Naive B cell (primary cell): ENCODE data around the gene CDC26. TPM values are rescaled to one million over a fixed set of nuclear protein-coding genes. Genes with fewer than 3 reads are reported as not detected.
"Not testable (repeated sequence)": the region's sequence is repeated elsewhere in the genome, so short reads cannot be mapped to it uniquely, and the experiment has no call there.

Experiments used
- ATAC-seq, 2 donors: fragments of 150-1000 bp; cut with Tn5 transposase; 2 replicates each; pipeline ENCODE4 v1.10.0; 2021; ENCODE audit warnings: low read depth in 2 of 2, mild to moderate bottlenecking in 2 of 2, moderate library complexity in 2 of 2
- DNase-seq: peaks from one replicate; pipeline ENCODE4 v3.0.0; 2022
- H3K27ac Mint-ChIP-seq, 6 donors: one replicate each; pipeline ENCODE4 v1.8.0; 2020 to 2022; ENCODE audit warnings: mild to moderate bottlenecking in 6 of 6, mixed read lengths in 6 of 6, moderate library complexity in 5 of 6, inconsistent platforms in 2 of 6
- H3K27me3 Mint-ChIP-seq, 3 donors: one replicate each; pipeline ENCODE4 v1.8.0; 2021 to 2022; ENCODE audit warnings: mixed read lengths in 3 of 3, mild to moderate bottlenecking in 1 of 3
- H3K36me3 Mint-ChIP-seq, 2 donors: one replicate each; pipeline ENCODE4 v1.8.0; 2020 to 2022; ENCODE audit warnings: mixed read lengths in 2 of 2, inconsistent platforms in 1 of 2, mild to moderate bottlenecking in 1 of 2
- H3K4me1 Mint-ChIP-seq, 3 donors: one replicate each; pipeline ENCODE4 v1.8.0; 2020 to 2022; ENCODE audit warnings: mixed read lengths in 3 of 3, inconsistent platforms in 1 of 3, mild to moderate bottlenecking in 1 of 3, moderate library complexity in 1 of 3
- H3K4me3 Mint-ChIP-seq, 8 donors: one replicate each; pipeline ENCODE4 v1.8.0; 2020 to 2022; ENCODE audit warnings: mild to moderate bottlenecking in 8 of 8, mixed read lengths in 8 of 8, moderate library complexity in 8 of 8, inconsistent platforms in 2 of 8
- H3K9me3 Mint-ChIP-seq, 7 donors: one replicate each; pipeline ENCODE4 v1.8.0; 2020 to 2022; ENCODE audit warnings: mixed read lengths in 7 of 7, mild to moderate bottlenecking in 5 of 7, inconsistent platforms in 2 of 7, moderate library complexity in 1 of 7
- polyA plus RNA-seq, 6 donors: library from polyadenylated mRNA; unstranded; fragments of 300-500 nt; fragmentation: Illumina TruSeq; gene quantifications; one replicate each; pipeline ENCODE4 v1.2.3, GENCODE V29; 2021; ENCODE audit warnings: low read depth in 6 of 6

The CDC26 gene
- polyA plus RNA-seq, 6 donors from 2014 or later = 99.0 to 184 (median 138) TPM

GRCh38 chr9:113246928-113247327, 28.4 kb downstream of the CDC26 start:
- Mint-ChIP-seq H3K27ac (no peak overlapping the region), H3K4me3 (no peak overlapping the region), H3K4me1 (peaks cover 4 to 15% (median 11%) of the 10 kb centered on the region in 3 donors), H3K36me3 (no peaks in the 10 kb centered on the region), H3K9me3 (peaks cover 0 to 4% (median 0%) of the 10 kb centered on the region in 7 donors), H3K27me3 (no peaks in the 10 kb centered on the region)
- DNase-seq = no peak
- no peak for ATAC-seq

GRCh38 chr9:113245894-113246293, 29.5 kb downstream of the CDC26 start:
- no peak for ATAC-seq
- Mint-ChIP-seq H3K4me1 (peaks cover 4 to 15% (median 11%) of the 10 kb centered on the region in 3 donors), H3K4me3 (no peak overlapping the region), H3K9me3 (peaks cover 0 to 4% (median 0%) of the 10 kb centered on the region in 7 donors), H3K27ac (peak overlapping the region in 1 of 6 donors; percentile 69), H3K27me3 (no peaks in the 10 kb centered on the region), H3K36me3 (no peaks in the 10 kb centered on the region)
- DNase-seq = no peak

- Mint-ChIP-seq H3K4me1 (peaks cover 4 to 15% (median 11%) of the 10 kb centered on the region in 3 donors), H3K9me3 (no peaks in the 10 kb centered on the region), H3K4me3 (no peak overlapping the region), H3K27ac (no peak overlapping the region), H3K36me3 (no peaks in the 10 kb centered on the region), H3K27me3 (no peaks in the 10 kb centered on the region)
- DNase-seq (no peak), ATAC-seq (no peak)
Measured at GRCh38 chr9:113244556-113244955, 30.8 kb downstream of the CDC26 start.

- Mint-ChIP-seq H3K4me1 (peaks cover 4 to 11% (median 10%) of the 10 kb centered on the region in 3 donors), H3K4me3 (no peak overlapping the region), H3K27ac (no peak overlapping the region), H3K36me3 (no peaks in the 10 kb centered on the region), H3K9me3 (no peaks in the 10 kb centered on the region), H3K27me3 (no peaks in the 10 kb centered on the region)
- no peak for ATAC-seq
- DNase-seq = no peak
Measured at GRCh38 chr9:113241161-113241560, 34.2 kb downstream of the CDC26 start.

DNA sequence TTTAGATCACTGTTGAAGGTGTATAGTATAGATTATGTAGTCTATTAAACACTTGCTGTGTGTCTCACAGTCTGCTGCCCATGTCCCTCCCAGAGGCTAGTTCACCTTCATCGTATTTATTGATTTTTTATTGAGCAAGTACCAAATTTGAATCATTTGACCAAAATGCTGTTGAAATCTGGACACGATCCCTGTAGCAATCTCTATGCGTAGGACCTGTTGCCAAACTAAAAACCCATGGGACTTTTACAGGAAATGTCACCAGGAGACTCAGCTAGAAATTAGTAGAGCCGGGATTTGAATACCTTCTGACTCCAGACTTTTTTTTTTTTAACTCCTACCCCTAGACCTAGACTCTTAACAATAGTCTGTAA, 36.5 kb downstream of the CDC26 start:
- no peaks in the 10 kb centered on the region for H3K36me3 Mint-ChIP-seq
- DNase-seq (no peak), ATAC-seq (no peak)
- H3K27me3 Mint-ChIP-seq = no peaks in the 10 kb centered on the region
- H3K4me1 Mint-ChIP-seq = peaks cover 6 to 14% (median 6%) of the 10 kb centered on the region in 3 donors
- H3K9me3 Mint-ChIP-seq = no peaks in the 10 kb centered on the region
- no peak overlapping the region for H3K4me3 Mint-ChIP-seq
- no peak overlapping the region for H3K27ac Mint-ChIP-seq

GRCh38 chr9:113238202-113238858, 37.0 kb downstream of the CDC26 start:
- no peak for ATAC-seq
- Mint-ChIP-seq H3K4me1 (peaks cover 7 to 19% (median 8%) of the 10 kb centered on the region in 3 donors), H3K27ac (no peak overlapping the region), H3K36me3 (no peaks in the 10 kb centered on the region), H3K9me3 (no peaks in the 10 kb centered on the region), H3K4me3 (no peak overlapping the region), H3K27me3 (no peaks in the 10 kb centered on the region)
- no peak for DNase-seq

DNA sequence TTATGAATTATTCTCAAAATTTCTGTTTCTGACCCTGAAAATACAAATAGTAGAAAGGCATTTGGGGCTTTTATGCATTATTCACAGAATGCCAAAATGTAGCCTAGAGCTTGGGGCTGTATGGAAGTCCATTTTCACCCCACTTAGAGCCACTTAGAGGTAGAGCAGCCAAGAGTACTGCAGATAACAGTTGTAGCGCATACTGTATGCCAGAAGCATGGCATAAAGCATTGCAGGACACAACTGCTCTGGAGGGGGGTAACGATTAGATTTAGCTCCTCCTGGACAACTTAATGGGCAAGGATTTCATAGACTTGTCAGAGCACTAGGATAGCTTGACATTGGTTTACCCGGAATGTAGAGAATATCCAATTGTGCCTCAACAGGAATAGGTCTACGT, 38.3 kb downstream of the CDC26 start:
- Mint-ChIP-seq H3K4me1 (peaks cover 11 to 22% (median 12%) of the 10 kb centered on the region in 3 donors), H3K9me3 (no peaks in the 10 kb centered on the region), H3K4me3 (no peak overlapping the region), H3K27me3 (no peaks in the 10 kb centered on the region), H3K36me3 (no peaks in the 10 kb centered on the region), H3K27ac (no peak overlapping the region)
- ATAC-seq = no peak
- no peak for DNase-seq

DNA sequence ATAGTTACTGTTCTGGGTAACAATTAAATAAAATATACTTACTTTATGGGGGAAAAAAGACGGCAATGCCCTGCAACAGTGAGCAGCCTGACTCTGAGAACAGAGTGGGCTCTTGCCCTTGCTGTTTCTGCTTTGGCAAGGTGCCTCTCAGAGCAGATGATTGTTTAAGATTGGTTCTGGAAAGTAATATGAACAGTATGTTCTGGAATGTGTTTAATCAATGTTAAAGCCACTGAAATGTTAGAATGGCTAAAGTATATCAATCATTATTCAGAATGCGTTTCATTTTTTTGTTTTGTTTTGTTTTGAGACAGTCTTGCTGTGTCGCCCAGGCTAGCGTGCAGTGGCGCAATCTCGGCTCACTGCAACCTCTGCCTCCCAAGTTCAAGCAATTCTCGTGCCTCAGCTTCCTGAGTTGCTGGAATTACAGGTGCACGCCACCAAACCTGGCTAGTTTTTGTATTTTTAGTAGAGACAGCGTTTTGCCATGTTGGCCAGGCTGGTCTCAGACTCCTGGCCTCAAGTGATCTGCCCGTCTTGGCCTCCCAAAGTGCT, 39.6 kb downstream of the CDC26 start:
- H3K36me3 Mint-ChIP-seq = not testable (repeated sequence)
- Mint-ChIP-seq H3K27ac (peak overlapping the region in 2 of 6 donors; percentile 6 to 72), H3K4me1 (peaks cover 11 to 25% (median 12%) of the 10 kb centered on the region in 3 donors)

GRCh38 chr9:113231701-113232100, 43.7 kb downstream of the CDC26 start:
- Mint-ChIP-seq H3K4me3 (peak overlapping the region in 1 of 8 donors; percentile 73), H3K27me3 (no peaks in the 10 kb centered on the region), H3K36me3 (no peaks in the 10 kb centered on the region), H3K4me1 (peaks cover 11 to 25% (median 12%) of the 10 kb centered on the region in 3 donors), H3K27ac (no peak overlapping the region), H3K9me3 (no peaks in the 10 kb centered on the region)
- ATAC-seq (no peak), DNase-seq (no peak)

More for the DNA sequence above, 39.6 kb downstream of the CDC26 start:
- H3K27me3 Mint-ChIP-seq, ATAC-seq, H3K9me3 Mint-ChIP-seq, H3K4me3 Mint-ChIP-seq, DNase-seq: not testable (repeated sequence)

DNA sequence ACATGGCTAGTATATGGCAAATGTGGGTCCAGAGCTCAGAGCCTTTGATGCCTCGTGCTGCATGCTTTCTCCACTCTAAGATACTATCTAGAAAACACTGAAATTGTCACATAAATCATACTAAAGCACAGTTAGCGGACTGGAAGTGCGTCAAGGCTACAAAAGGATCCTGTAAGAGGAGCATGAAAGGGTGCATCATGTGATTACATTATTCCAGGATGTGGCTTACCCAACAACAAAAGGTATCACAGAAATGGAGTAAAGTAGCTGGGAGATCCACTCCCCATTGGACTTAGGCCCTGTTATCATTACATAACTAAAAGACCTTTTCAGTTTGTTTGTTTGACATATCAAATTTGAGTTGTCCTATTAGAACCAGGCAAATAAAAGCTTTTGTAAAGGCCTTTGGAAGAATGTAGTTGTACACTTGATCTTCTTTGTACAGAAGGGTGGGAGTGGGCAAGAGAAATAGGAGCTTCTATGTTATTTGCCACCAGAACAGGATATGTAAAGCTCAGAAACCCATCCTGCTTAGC, 47.2 kb downstream of the CDC26 start:
- Mint-ChIP-seq H3K9me3 (no peaks in the 10 kb centered on the region), H3K36me3 (no peaks in the 10 kb centered on the region), H3K27me3 (no peaks in the 10 kb centered on the region), H3K4me3 (no peak overlapping the region), H3K27ac (no peak overlapping the region), H3K4me1 (peaks cover 6 to 14% (median 9%) of the 10 kb centered on the region in 3 donors)
- ATAC-seq (no peak), DNase-seq (no peak)

DNA sequence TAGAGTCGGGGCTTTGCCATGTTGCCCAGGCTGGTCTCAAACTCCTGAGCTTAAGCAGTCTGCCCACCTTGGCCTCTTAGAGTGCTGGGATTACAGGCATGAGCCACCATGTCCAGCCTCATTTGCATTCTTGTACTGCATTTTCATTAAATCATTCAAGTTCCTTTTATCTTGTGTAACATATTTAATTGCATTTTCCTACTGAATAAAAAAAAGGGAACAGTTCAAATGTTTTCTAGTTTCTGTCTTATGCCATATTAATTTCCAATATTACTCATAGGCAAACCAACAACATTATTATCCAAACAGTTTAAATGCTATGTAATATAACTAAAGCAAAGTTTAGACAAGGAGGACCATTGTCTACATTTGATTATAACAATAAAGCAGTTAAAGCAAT, 47.9 kb downstream of the CDC26 start:
- Mint-ChIP-seq H3K27ac (no peak overlapping the region), H3K36me3 (no peaks in the 10 kb centered on the region), H3K9me3 (no peaks in the 10 kb centered on the region)

DNA sequence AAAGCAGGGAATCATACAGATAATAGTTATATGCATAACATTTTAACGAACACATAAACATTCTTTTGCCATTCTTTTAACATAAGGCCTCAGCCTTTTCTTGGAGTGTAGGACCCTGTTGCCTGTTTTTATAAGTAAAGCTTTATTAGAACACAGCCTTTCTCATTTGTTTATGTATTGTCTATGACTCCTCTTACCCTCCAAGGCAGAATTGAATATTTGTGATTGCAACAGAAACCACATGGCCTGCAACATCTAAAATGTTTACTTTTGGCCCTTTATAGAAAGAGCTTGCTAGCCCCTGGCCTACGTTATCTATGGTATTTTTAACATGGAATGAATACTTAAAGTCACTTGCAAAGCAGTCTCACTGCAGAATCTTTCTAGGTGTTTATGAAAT, 51.4 kb downstream of the CDC26 start:
- Mint-ChIP-seq H3K27me3 (no peaks in the 10 kb centered on the region), H3K9me3 (no peaks in the 10 kb centered on the region), H3K4me1 (peaks cover 24 to 39% (median 35%) of the 10 kb centered on the region in 3 donors), H3K36me3 (no peaks in the 10 kb centered on the region), H3K4me3 (peak overlapping the region in 1 of 8 donors; percentile 100), H3K27ac (no peak overlapping the region)
- DNase-seq (no peak), ATAC-seq (no peak)

More for the DNA sequence above, 47.9 kb downstream of the CDC26 start:
- DNase-seq (no peak), ATAC-seq (no peak)
- no peaks in the 10 kb centered on the region for H3K27me3 Mint-ChIP-seq
- no peak overlapping the region for H3K4me3 Mint-ChIP-seq
- peaks cover under 1 to 8% (median 8%) of the 10 kb centered on the region in 3 donors for H3K4me1 Mint-ChIP-seq

GRCh38 chr9:113222482-113222841, 52.9 kb downstream of the CDC26 start:
- Mint-ChIP-seq H3K4me3 (peak overlapping the region; percentile 92 to 100 (median 97)), H3K27ac (peak overlapping the region in 3 of 6 donors; percentile 20 to 98 (median 94)), H3K4me1 (peaks cover 27 to 45% (median 41%) of the 10 kb centered on the region in 3 donors), H3K9me3 (no peaks in the 10 kb centered on the region), H3K36me3 (no peaks in the 10 kb centered on the region), H3K27me3 (no peaks in the 10 kb centered on the region)
- DNase-seq (no peak), ATAC-seq (no peak)
